IgD-negative memory B cell (primary cell): ENCODE data around the gene DPEP3. TPM values are rescaled to one million over a fixed set of nuclear protein-coding genes. Genes with fewer than 3 reads are reported as not detected.

Source experiments
- H3K27ac Mint-ChIP-seq, 3 donors: one replicate each; pipeline ENCODE4 v1.8.0; 2020 to 2022; ENCODE audit warnings: mild to moderate bottlenecking in 3 of 3, mixed read lengths in 3 of 3, moderate library complexity in 1 of 3
- H3K27me3 Mint-ChIP-seq: one replicate; pipeline ENCODE4 v1.8.0; 2021; ENCODE audit warnings: mixed read lengths
- H3K36me3 Mint-ChIP-seq: one replicate; pipeline ENCODE4 v1.8.0; 2020; ENCODE audit warnings: mild to moderate bottlenecking, mixed read lengths
- H3K4me1 Mint-ChIP-seq, 3 donors: one replicate each; pipeline ENCODE4 v1.8.0; 2020 to 2022; ENCODE audit warnings: mixed read lengths in 3 of 3, mild to moderate bottlenecking in 1 of 3
- H3K4me3 Mint-ChIP-seq, 4 donors: one replicate each; pipeline ENCODE4 v1.8.0; 2020 to 2022; ENCODE audit warnings: mild to moderate bottlenecking in 4 of 4, mixed read lengths in 4 of 4, moderate library complexity in 3 of 4
- H3K9me3 Mint-ChIP-seq, 3 donors: one replicate each; pipeline ENCODE4 v1.8.0; 2020 to 2021; ENCODE audit warnings: mixed read lengths in 3 of 3, mild to moderate bottlenecking in 1 of 3
- polyA plus RNA-seq: library from polyadenylated mRNA; unstranded; fragments of 300-500 nt; fragmentation: Illumina TruSeq; gene quantifications from one replicate; pipeline ENCODE4 v1.2.3, GENCODE V29; 2021

Gene DPEP3
- polyA plus RNA-seq, 1 donor from 2014 or later = not detected

- H3K4me3 Mint-ChIP-seq = no peak overlapping the region
- no peak overlapping the region for H3K27ac Mint-ChIP-seq
- H3K27me3 Mint-ChIP-seq = no peaks in the 10 kb centered on the region
- peaks cover 0 to 3% (median 0%) of the 10 kb centered on the region in 3 donors for H3K4me1 Mint-ChIP-seq
- H3K36me3 Mint-ChIP-seq = no peaks in the 10 kb centered on the region
- H3K9me3 Mint-ChIP-seq = no peaks in the 10 kb centered on the region
Measured at GRCh38 chr16:67948015-67948414, 32.3 kb downstream of the DPEP3 start.

- Mint-ChIP-seq H3K9me3 (no peaks in the 10 kb centered on the region), H3K4me3 (no peak overlapping the region), H3K27me3 (no peaks in the 10 kb centered on the region), H3K36me3 (peaks cover 2% of the 10 kb centered on the region), H3K4me1 (peaks cover 0 to 3% (median 2%) of the 10 kb centered on the region in 3 donors), H3K27ac (no peak overlapping the region)
Measured at GRCh38 chr16:67946966-67947558, 33.2 kb downstream of the DPEP3 start.

GRCh38 chr16:67946128-67946569 is 34.1 kb downstream of the DPEP3 start:
- Mint-ChIP-seq H3K36me3 (peaks cover 2% of the 10 kb centered on the region), H3K27me3 (no peaks in the 10 kb centered on the region), H3K27ac (no peak overlapping the region), H3K4me1 (peaks cover 0 to 6% (median 4%) of the 10 kb centered on the region in 3 donors), H3K9me3 (no peaks in the 10 kb centered on the region), H3K4me3 (no peak overlapping the region)

GRCh38 chr16:67945392-67945933 is 34.8 kb downstream of the DPEP3 start:
- H3K4me1 Mint-ChIP-seq = peaks cover 0 to 6% (median 5%) of the 10 kb centered on the region in 3 donors
- H3K27ac Mint-ChIP-seq = no peak overlapping the region
- H3K9me3 Mint-ChIP-seq = no peaks in the 10 kb centered on the region
- peaks cover 2% of the 10 kb centered on the region for H3K36me3 Mint-ChIP-seq
- no peaks in the 10 kb centered on the region for H3K27me3 Mint-ChIP-seq
- no peak overlapping the region for H3K4me3 Mint-ChIP-seq

- Mint-ChIP-seq H3K4me1 (peaks cover 5 to 11% (median 11%) of the 10 kb centered on the region in 3 donors), H3K27ac (no peak overlapping the region), H3K9me3 (no peaks in the 10 kb centered on the region), H3K36me3 (peaks cover 2% of the 10 kb centered on the region), H3K4me3 (no peak overlapping the region), H3K27me3 (no peaks in the 10 kb centered on the region)
Measured at GRCh38 chr16:67944690-67945391, 35.5 kb downstream of the DPEP3 start.

GRCh38 chr16:67943619-67944504 is 36.4 kb downstream of the DPEP3 start, which contains the start of gene LCAT:
LCAT (minus strand) TSS chr16:67944120; CDS start chr16:67944101, 19 bp downstream.
- Mint-ChIP-seq H3K4me1 (peaks cover 6 to 13% (median 12%) of the 10 kb centered on the region in 3 donors), H3K9me3 (no peaks in the 10 kb centered on the region), H3K27ac (no peak within 1 kb of the TSS), H3K4me3 (no peak within 1 kb of the TSS), H3K36me3 (peaks cover 2% of the 10 kb centered on the region), H3K27me3 (no peaks in the 10 kb centered on the region)

GRCh38 chr16:67943256-67943618 is 37.1 kb downstream of the DPEP3 start:
- Mint-ChIP-seq H3K27me3 (no peaks in the 10 kb centered on the region), H3K27ac (no peak overlapping the region), H3K4me1 (peaks cover 6 to 13% (median 12%) of the 10 kb centered on the region in 3 donors), H3K4me3 (no peak overlapping the region), H3K36me3 (peaks cover 2% of the 10 kb centered on the region), H3K9me3 (no peaks in the 10 kb centered on the region)

GRCh38 chr16:67942510-67943255 is 37.6 kb downstream of the DPEP3 start:
- H3K27ac Mint-ChIP-seq = no peak overlapping the region
- no peaks in the 10 kb centered on the region for H3K9me3 Mint-ChIP-seq
- peaks cover 6 to 13% (median 12%) of the 10 kb centered on the region in 3 donors for H3K4me1 Mint-ChIP-seq
- no peaks in the 10 kb centered on the region for H3K27me3 Mint-ChIP-seq
- H3K36me3 Mint-ChIP-seq = peaks cover 2% of the 10 kb centered on the region
- H3K4me3 Mint-ChIP-seq = no peak overlapping the region

GRCh38 chr16:67942200-67942509 is 38.1 kb downstream of the DPEP3 start:
- no peaks in the 10 kb centered on the region for H3K27me3 Mint-ChIP-seq
- no peak overlapping the region for H3K4me3 Mint-ChIP-seq
- no peaks in the 10 kb centered on the region for H3K9me3 Mint-ChIP-seq
- peaks cover 2% of the 10 kb centered on the region for H3K36me3 Mint-ChIP-seq
- peak overlapping the region in 1 of 3 donors; percentile 4 for H3K27ac Mint-ChIP-seq
- H3K4me1 Mint-ChIP-seq = peaks cover 6 to 15% (median 12%) of the 10 kb centered on the region in 3 donors

GRCh38 chr16:67941469-67942199 is 38.7 kb downstream of the DPEP3 start:
- Mint-ChIP-seq H3K27me3 (no peaks in the 10 kb centered on the region), H3K4me3 (peak overlapping the region in 1 of 4 donors; percentile 8), H3K27ac (peak overlapping the region in 2 of 3 donors; percentile 4 to 88), H3K4me1 (peaks cover 6 to 19% (median 17%) of the 10 kb centered on the region in 3 donors), H3K9me3 (no peaks in the 10 kb centered on the region), H3K36me3 (peaks cover 2% of the 10 kb centered on the region)

- H3K27me3 Mint-ChIP-seq = no peaks in the 10 kb centered on the region
- H3K4me1 Mint-ChIP-seq = peaks cover 9 to 19% (median 17%) of the 10 kb centered on the region in 3 donors
- no peaks in the 10 kb centered on the region for H3K9me3 Mint-ChIP-seq
- H3K36me3 Mint-ChIP-seq = peaks cover 2% of the 10 kb centered on the region
- H3K4me3 Mint-ChIP-seq = peak overlapping the region in 1 of 4 donors; percentile 42
- H3K27ac Mint-ChIP-seq = peak overlapping the region in 2 of 3 donors; percentile 40 to 87
Measured at GRCh38 chr16:67940446-67941089, 39.7 kb downstream of the DPEP3 start.

- H3K27me3 Mint-ChIP-seq = no peaks in the 10 kb centered on the region
- H3K36me3 Mint-ChIP-seq = peaks cover 2% of the 10 kb centered on the region
- H3K4me3 Mint-ChIP-seq = peak overlapping the region in 2 of 4 donors; percentile 42 to 53
- peaks cover 12 to 26% (median 22%) of the 10 kb centered on the region in 3 donors for H3K4me1 Mint-ChIP-seq
- H3K27ac Mint-ChIP-seq = peak overlapping the region; percentile 40 to 92 (median 87)
- H3K9me3 Mint-ChIP-seq = no peaks in the 10 kb centered on the region
Measured at GRCh38 chr16:67939507-67940445, 40.5 kb downstream of the DPEP3 start.
